WTC11 (cell line): Measurements from ENCODE around the gene AQP12A. TPM values are rescaled to one million over a fixed set of nuclear protein-coding genes. Genes with fewer than 3 reads are reported as not detected.
A peak's percentile ranks its signal among the peaks of the same experiment; 100 is the strongest.
"Not testable (repeated sequence)": the region's sequence is repeated elsewhere in the genome, so short reads cannot be mapped to it uniquely, and the experiment has no call there.

Experiments used
- ATAC-seq: fragments of 200-7000 bp; cut with Tn5 transposase; 2 replicates; pipeline ENCODE4 v1.10.0; 2021; ENCODE audit warnings: mild to moderate bottlenecking, moderate library complexity
- CTCF ChIA-PET: fragments of 300-600 bp; sonication (Branson Sonifier 250); formaldehyde crosslinking; loops from one replicate; lab custom pipeline; 2021; ENCODE audit warnings: antibody characterized with exemption; lab: Charles Lee
- POLR2A ChIA-PET: fragments of 350-600 bp; sonication (Branson Sonifier 250); formaldehyde crosslinking; loops from one replicate; lab custom pipeline; 2021; ENCODE audit warnings: antibody characterized with exemption; lab: Charles Lee
- DNase-seq: peaks from one replicate; pipeline ENCODE4 v3.0.0; 2021; ENCODE audit warnings: low spot score
- H3K27ac Mint-ChIP-seq: 2 replicates; pipeline ENCODE4 v1.8.0; 2021; ENCODE audit warnings: mixed read lengths
- H3K27me3 Mint-ChIP-seq: 2 replicates; pipeline ENCODE4 v1.8.0; 2021; ENCODE audit warnings: low read depth, mild to moderate bottlenecking, moderate library complexity, mixed read lengths
- H3K36me3 Mint-ChIP-seq: 2 replicates; pipeline ENCODE4 v1.8.0; 2021; ENCODE audit warnings: mixed read lengths
- H3K4me1 Mint-ChIP-seq: 2 replicates; pipeline ENCODE4 v1.8.0; 2022; ENCODE audit warnings: mixed read lengths
- H3K4me3 Mint-ChIP-seq: 2 replicates; pipeline ENCODE4 v1.8.0; 2021; ENCODE audit warnings: mild to moderate bottlenecking, moderate library complexity, mixed read lengths
- H3K9me3 Mint-ChIP-seq: 2 replicates; pipeline ENCODE4 v1.8.0; 2021; ENCODE audit warnings: mixed read lengths
- CREM ChIP-seq: sonication (generic); formaldehyde crosslinking; IDR thresholded peaks from 2 replicates; pipeline ENCODE4 v1.8.1; 2022; ENCODE audit warnings: mild to moderate bottlenecking, missing genetic modification reagents, moderate library complexity
- ESRRA ChIP-seq: sonication (generic); formaldehyde crosslinking; IDR thresholded peaks from 2 replicates; pipeline ENCODE4 v1.8.1; 2022; ENCODE audit warnings: mild to moderate bottlenecking, missing genetic modification reagents, borderline replicate concordance
- FOXK1 ChIP-seq: sonication (generic); formaldehyde crosslinking; IDR thresholded peaks from 2 replicates; pipeline ENCODE4 v1.8.0; 2022; ENCODE audit warnings: mild to moderate bottlenecking, moderate library complexity, missing genetic modification reagents
- NR2C2 ChIP-seq: sonication (generic); formaldehyde crosslinking; IDR thresholded peaks from 2 replicates; pipeline ENCODE4 v1.8.0; 2022; ENCODE audit warnings: mild to moderate bottlenecking, missing genetic modification reagents
- TEAD1 ChIP-seq: sonication (generic); formaldehyde crosslinking; IDR thresholded peaks from 2 replicates; pipeline ENCODE4 v1.8.0; 2022; ENCODE audit warnings: mild to moderate bottlenecking, missing genetic modification reagents
- ZBTB21 ChIP-seq: sonication (generic); formaldehyde crosslinking; IDR thresholded peaks from 2 replicates; pipeline ENCODE4 v1.8.1; 2023; ENCODE audit warnings: mild to moderate bottlenecking, missing genetic modification reagents, borderline replicate concordance
- total RNA-seq: library from RNA; stranded (reverse); gene quantifications from 3 replicates; pipeline ENCODE4 v1.2.3, GENCODE V29; 2021
- TF ChIP-seq, protein P1 (sequence below): fragments of 250-450 bp; sonication (Bioruptor Pico); IDR thresholded peaks from 2 replicates; pipeline ENCODE4 v1.9.0; 2021; ENCODE audit warnings: mild to moderate bottlenecking
- TF ChIP-seq, protein P2 (sequence below): sonication (generic); formaldehyde crosslinking; IDR thresholded peaks from 2 replicates; pipeline ENCODE4 v1.8.1; 2023; ENCODE audit warnings: mild to moderate bottlenecking, moderate library complexity, missing genetic modification reagents

AQP12A gene
- total RNA-seq, 1 experiment from 2014 or later: not detected

DNA sequence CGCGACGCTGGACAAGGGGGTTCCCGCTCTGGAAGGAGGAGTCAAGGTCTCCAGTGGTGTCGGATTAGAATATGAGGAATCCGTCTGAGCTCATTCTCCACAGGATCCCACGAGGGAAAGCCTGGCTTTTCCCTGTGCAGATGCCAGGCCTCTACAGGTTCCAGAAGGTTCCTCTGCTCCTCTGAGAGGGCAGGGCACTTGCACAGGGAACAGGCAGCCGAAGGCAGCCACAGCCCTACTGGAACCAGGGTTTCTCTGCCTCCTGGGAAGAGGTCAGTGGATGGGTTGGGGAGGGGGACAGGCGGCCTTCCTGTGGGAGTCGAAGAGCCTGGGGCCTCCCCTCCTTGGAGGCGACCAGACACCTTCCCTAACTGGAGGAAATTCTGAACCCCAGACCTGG lies 1.7 kb upstream of the AQP12A start (continued):
- TF ChIP-seq FOXK1: no peak
- TF ChIP-seq TEAD1 (CRISPR knock-in tag): no peak
- no peak for TF ChIP-seq ZBTB21 (CRISPR knock-in tag)
- TF ChIP-seq NR2C2: no peak
- TF ChIP-seq, protein P1, sequence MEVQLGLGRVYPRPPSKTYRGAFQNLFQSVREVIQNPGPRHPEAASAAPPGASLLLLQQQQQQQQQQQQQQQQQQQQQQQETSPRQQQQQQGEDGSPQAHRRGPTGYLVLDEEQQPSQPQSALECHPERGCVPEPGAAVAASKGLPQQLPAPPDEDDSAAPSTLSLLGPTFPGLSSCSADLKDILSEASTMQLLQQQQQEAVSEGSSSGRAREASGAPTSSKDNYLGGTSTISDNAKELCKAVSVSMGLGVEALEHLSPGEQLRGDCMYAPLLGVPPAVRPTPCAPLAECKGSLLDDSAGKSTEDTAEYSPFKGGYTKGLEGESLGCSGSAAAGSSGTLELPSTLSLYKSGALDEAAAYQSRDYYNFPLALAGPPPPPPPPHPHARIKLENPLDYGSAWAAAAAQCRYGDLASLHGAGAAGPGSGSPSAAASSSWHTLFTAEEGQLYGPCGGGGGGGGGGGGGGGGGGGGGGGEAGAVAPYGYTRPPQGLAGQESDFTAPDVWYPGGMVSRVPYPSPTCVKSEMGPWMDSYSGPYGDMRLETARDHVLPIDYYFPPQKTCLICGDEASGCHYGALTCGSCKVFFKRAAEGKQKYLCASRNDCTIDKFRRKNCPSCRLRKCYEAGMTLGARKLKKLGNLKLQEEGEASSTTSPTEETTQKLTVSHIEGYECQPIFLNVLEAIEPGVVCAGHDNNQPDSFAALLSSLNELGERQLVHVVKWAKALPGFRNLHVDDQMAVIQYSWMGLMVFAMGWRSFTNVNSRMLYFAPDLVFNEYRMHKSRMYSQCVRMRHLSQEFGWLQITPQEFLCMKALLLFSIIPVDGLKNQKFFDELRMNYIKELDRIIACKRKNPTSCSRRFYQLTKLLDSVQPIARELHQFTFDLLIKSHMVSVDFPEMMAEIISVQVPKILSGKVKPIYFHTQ: no peak
- TF ChIP-seq, protein P2, sequence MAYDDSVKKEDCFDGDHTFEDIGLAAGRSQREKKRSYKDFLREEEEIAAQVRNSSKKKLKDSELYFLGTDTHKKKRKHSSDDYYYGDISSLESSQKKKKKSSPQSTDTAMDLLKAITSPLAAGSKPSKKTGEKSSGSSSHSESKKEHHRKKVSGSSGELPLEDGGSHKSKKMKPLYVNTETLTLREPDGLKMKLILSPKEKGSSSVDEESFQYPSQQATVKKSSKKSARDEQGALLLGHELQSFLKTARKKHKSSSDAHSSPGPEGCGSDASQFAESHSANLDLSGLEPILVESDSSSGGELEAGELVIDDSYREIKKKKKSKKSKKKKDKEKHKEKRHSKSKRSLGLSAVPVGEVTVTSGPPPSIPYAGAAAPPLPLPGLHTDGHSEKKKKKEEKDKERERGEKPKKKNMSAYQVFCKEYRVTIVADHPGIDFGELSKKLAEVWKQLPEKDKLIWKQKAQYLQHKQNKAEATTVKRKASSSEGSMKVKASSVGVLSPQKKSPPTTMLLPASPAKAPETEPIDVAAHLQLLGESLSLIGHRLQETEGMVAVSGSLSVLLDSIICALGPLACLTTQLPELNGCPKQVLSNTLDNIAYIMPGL (CRISPR knock-in tag): no peak
- TF ChIP-seq CREM (CRISPR knock-in tag): no peak
- no peak for TF ChIP-seq ESRRA

DNA sequence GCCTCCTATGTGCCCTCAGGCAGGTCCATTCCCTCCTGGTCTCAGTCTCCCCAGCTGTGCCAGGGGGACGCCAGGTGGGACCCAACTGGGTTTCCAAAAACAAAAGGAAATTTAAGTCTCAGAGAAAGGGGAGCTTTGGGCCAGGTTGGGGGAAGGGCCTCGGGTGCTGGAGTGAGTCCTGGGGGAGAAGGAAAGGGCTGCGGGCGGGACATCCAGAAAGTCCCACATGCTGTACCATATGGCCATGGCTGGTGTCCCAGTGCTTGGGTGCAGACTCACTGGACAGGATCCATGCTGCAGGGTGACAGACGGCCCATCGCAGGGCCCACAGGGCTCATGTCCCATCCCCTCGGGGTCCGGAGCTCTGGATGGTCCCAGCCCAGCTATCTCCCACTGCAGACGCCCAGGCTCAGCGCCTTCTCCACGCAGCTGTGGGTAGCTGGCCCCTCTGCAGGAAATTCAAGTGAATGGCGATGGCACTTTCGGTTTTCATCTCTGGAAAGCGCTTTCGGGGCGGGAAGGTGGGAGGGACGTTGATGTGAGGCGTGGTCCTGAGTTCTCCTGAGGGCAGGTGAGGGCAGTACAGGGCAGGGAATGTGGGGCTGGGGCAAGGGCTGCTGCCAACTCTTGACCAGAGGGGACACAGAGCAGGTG lies 1.1 kb upstream of the AQP12A start:
- POLR2A ChIA-PET, H3K9me3 Mint-ChIP-seq, H3K4me3 Mint-ChIP-seq, H3K4me1 Mint-ChIP-seq, CTCF ChIA-PET, H3K27me3 Mint-ChIP-seq, ATAC-seq, H3K36me3 Mint-ChIP-seq, H3K27ac Mint-ChIP-seq, DNase-seq: not testable (repeated sequence)

DNA sequence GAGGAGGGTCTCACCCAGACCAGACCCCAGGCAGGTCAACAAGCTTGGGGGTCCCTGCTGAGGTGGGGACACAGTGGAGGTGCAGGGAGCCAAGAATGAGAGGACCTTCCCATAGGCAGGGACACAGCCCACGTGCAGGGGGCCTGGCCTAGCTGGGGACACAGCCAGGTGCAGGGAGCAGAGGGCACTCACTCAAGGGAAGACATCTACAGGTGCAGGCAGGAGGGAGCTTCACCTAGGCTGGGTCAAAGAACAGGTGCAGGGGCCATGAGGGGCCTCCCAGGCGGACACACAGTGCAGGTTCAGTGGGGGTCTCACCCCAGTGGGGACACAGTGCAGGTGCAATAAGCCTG lies 615 bp upstream of the AQP12A start:
- H3K36me3 Mint-ChIP-seq, ATAC-seq, H3K27ac Mint-ChIP-seq, H3K27me3 Mint-ChIP-seq, H3K4me3 Mint-ChIP-seq, DNase-seq, H3K9me3 Mint-ChIP-seq, POLR2A ChIA-PET, CTCF ChIA-PET, H3K4me1 Mint-ChIP-seq: not testable (repeated sequence)

DNA sequence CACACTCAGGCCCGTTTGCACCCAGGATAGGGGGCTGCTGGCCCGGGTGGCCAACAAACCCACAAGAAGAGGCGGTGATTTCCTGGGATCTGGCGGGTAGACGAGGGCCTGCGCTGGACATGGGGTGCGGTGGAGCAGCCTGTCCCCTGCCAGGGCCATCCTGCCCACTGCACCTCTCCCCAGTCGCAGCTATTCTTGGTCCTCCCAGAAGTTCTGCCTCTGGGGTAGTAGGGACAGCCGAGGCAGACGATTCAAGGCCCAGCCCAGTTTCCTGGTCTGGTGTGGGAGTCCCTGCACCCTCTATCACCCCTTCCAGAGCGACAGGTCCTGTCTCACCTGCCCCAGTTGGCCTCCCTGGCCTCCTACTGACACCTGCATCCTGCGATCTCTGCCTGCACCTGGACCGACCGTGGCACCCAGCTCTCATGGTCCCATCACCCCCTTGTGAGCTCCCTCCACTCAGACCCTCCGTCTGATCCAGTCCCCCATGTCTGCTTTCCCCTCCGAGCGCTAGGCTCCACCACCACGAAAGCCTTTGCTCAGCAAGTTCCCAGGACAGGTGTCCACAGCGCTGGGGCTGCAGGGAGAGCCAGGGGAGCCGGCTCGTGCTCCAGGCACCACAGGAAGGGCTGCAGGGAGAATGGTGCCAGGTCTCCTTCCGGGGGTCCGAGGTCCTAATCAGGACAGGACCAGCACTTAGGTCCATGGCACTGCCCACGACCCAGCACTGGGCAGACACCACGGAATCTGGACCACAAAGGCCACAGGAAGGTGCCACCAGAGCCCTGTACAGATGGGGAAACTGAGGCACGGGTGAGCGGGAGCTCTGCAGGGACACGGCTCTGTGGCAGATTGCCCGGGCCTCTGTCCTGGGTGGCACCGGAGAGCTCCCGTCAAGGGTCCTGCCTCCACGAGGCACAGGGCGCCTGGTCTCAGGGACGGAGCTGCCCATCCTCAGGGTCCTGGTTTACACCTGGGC lies 1.2 kb downstream of the AQP12A start:
- H3K27ac Mint-ChIP-seq, H3K36me3 Mint-ChIP-seq, CTCF ChIA-PET, H3K9me3 Mint-ChIP-seq, H3K27me3 Mint-ChIP-seq, H3K4me1 Mint-ChIP-seq, ATAC-seq, POLR2A ChIA-PET, H3K4me3 Mint-ChIP-seq: not testable (repeated sequence)
- peak; percentile 7 for DNase-seq

DNA sequence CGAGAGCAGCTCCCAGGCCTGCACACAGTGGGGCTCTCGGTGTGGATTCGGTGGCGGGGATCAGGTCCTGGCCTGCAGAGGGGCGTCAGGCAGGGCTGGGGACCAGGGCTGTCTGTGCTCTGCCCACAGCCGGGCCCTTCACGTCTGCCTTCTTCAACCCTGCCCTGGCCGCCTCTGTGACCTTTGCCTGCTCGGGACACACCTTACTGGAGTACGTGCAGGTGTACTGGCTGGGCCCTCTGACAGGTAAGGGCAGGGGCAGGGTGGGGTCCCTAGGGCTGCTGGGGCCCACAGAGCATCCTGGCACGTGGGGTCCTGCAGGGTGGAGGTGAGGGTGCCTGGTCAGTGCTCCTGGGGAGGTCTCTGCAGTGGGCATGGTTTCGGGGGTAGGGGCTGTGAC lies 2.6 kb downstream of the AQP12A start:
- CTCF ChIA-PET, H3K9me3 Mint-ChIP-seq, H3K27ac Mint-ChIP-seq, H3K4me3 Mint-ChIP-seq, DNase-seq, POLR2A ChIA-PET, ATAC-seq, H3K4me1 Mint-ChIP-seq, H3K27me3 Mint-ChIP-seq, H3K36me3 Mint-ChIP-seq: not testable (repeated sequence)

DNA sequence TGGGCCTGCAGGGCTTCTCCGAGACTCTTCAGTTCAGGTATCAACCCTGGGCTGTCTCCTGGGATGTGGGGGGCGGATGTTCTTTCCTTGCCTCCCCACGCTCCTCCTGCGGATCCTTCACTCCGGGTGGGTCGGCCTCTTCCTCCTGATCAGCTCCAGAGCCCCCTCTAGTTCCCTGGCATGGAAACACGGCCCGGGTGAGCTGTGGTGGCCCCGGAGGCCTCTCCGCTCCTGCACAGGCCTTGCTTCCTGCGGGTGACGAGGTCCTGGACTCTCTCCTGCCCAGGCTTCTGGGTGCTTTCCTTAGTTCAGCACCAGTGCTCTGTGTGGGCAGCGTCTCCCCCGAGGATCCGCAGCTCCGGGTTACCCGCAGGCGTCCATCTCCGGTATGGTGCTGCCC lies 3.9 kb downstream of the AQP12A start:
- CTCF ChIA-PET, POLR2A ChIA-PET: not testable (repeated sequence)
- peak; percentile 75 for ATAC-seq

DNA sequence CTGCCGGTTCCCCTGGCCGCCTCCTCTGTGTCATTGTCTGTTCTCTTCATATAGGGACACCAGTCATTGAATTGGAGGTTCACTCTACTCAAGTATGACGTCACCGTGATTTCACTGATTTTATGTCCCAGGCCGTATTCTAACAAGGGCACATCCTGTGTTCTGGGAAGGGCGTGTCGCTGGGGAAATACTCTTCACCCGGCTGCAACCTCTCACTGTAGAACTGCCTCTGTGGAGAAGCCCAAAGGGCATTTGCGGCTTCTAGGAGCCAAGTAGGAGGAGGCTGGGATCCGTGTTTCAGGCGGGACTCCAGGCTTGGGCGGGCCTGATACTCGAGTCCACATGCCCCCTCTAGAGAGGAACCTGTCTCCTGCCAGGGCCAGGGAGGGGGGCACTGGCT lies 4.8 kb downstream of the AQP12A start:
- H3K4me1 Mint-ChIP-seq, DNase-seq, H3K9me3 Mint-ChIP-seq, H3K27me3 Mint-ChIP-seq, H3K4me3 Mint-ChIP-seq, ATAC-seq, H3K36me3 Mint-ChIP-seq, POLR2A ChIA-PET, CTCF ChIA-PET, H3K27ac Mint-ChIP-seq: not testable (repeated sequence)

More for the DNA sequence above, 3.9 kb downstream of the AQP12A start:
- not testable (repeated sequence) for DNase-seq, H3K27me3 Mint-ChIP-seq, H3K9me3 Mint-ChIP-seq, H3K4me3 Mint-ChIP-seq, H3K36me3 Mint-ChIP-seq, H3K4me1 Mint-ChIP-seq, H3K27ac Mint-ChIP-seq

DNA sequence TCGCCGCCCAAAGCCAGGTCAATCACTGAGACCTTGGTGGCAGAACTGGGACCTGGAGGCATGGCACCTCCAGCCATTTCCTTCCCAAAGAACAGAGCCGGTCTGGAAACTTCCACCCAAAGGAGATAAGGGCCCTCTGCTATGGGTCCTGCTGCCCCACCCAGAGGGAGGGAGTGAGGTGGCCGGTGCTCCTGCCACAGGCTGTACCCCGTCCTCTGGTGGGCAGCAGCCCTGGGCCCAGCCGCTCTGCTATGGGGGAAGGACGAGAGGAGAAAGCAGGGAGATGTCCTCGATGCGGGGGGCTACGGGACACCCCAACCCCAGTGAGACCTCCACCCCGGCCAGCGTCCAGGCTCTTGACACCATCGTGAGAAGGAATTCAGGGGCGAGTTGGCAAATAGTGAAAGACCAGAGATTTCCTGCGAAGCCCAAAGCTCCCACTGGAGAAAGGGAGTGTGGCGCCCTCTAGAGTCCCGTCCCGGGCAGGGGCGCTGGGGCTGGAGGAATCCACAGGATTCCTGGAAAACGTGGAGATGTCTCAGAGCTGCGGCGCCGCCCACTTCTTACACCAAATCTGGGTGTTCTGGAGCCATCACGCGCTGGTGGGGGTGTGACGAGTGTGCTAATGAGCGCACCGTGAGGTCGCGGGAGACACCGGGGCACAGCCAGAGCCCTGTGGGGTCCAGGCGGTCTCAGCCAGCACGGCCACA lies 7.3 kb downstream of the AQP12A start:
- peak; percentile 14 for DNase-seq
- H3K27me3 Mint-ChIP-seq, H3K36me3 Mint-ChIP-seq, H3K4me1 Mint-ChIP-seq, POLR2A ChIA-PET, H3K4me3 Mint-ChIP-seq, H3K9me3 Mint-ChIP-seq, H3K27ac Mint-ChIP-seq: not testable (repeated sequence)
- peak; percentile 64 for ATAC-seq
- CTCF ChIA-PET: interaction anchor here (1.1 kb wide), 1 partner anchor 58 kb away, joined by 4 read pairs; no protein-coding TSS in a partner anchor

DNA sequence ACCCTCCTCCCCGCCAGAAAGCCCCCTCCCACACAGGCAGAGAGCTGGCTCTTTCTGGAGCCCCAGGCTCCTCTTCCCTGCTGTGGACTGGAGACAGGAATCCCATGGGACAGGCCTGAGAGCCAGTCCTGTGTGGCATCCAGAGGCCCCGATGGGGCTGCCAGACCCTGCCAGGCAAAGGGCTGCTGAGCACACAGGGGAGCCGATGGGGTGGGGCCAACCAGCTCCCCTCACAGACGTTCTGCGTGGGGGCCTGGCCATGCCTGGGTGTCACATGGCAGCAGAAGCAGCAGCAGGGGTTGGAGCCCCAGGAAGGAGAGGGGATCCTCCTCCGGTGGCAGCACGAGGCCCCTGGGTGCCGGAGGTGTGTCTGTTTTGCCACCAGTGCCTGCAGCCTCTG lies 8.2 kb downstream of the AQP12A start:
- CTCF ChIA-PET: interaction anchor here (1.1 kb wide), 1 partner anchor 59 kb away, joined by 4 read pairs; no protein-coding TSS in a partner anchor
- H3K4me1 Mint-ChIP-seq, H3K27ac Mint-ChIP-seq, H3K4me3 Mint-ChIP-seq, ATAC-seq, H3K27me3 Mint-ChIP-seq, H3K36me3 Mint-ChIP-seq, H3K9me3 Mint-ChIP-seq, POLR2A ChIA-PET: not testable (repeated sequence)
- DNase-seq: peak; percentile 5
